Heart left ventricle (tissue), 16 donors: ENCODE measurements around the gene SFSWAP. TPM values are rescaled to one million over a fixed set of nuclear protein-coding genes. Genes with fewer than 3 reads are reported as not detected.
A peak's percentile ranks its signal among the peaks of the same experiment; 100 is the strongest.
"Not testable (repeated sequence)": the region's sequence is repeated elsewhere in the genome, so short reads cannot be mapped to it uniquely, and the experiment has no call there.

Source experiments
- ATAC-seq, 4 donors: fragments of 200-7000 bp; cut with Tn5 transposase; one replicate each; pipeline ENCODE4 v1.9.1; 2020 to 2022; ENCODE audit warnings: moderate library complexity in 4 of 4, mild to moderate bottlenecking in 3 of 4, moderate number of reproducible peaks in 1 of 4
- DNase-seq, 5 donors: peaks; one replicate each; pipeline ENCODE4 v3.0.0-alpha.2; 2020
- H3K27ac ChIP-seq, 12 donors: fragments of 200-600 bp; sonication (generic) in 4 of 12; one replicate each; pipeline versions ENCODE4 v1.5.0 to v1.8.0; 2016 to 2022; ENCODE audit warnings: mild to moderate bottlenecking in 2 of 12
- H3K27me3 ChIP-seq, 9 donors: fragments of 200-600 bp; sonication (generic) in 2 of 9; one replicate each; pipeline versions ENCODE4 v1.5.1 to v1.8.0; 2016 to 2022; ENCODE audit warnings: mild to moderate bottlenecking in 3 of 9
- H3K36me3 ChIP-seq, 9 donors: fragments of 200-600 bp; sonication (generic) in 2 of 9; one replicate each; pipeline versions ENCODE4 v1.5.0 to v1.8.0; 2018 to 2022; ENCODE audit warnings: mild to moderate bottlenecking in 2 of 9
- H3K4me1 ChIP-seq, 12 donors: fragments of 200-600 bp; sonication (generic) in 4 of 12; one replicate each; pipeline versions ENCODE4 v1.5.0 to v1.8.0; 2016 to 2022; ENCODE audit warnings: mild to moderate bottlenecking in 3 of 12
- H3K4me3 ChIP-seq, 12 donors: fragments of 200-600 bp; sonication (generic) in 4 of 12; one replicate each; pipeline versions ENCODE4 v1.5.0 to v1.8.0; 2017 to 2022; ENCODE audit warnings: mild to moderate bottlenecking in 9 of 12, moderate library complexity in 4 of 12
- H3K9me3 ChIP-seq, 12 donors: fragments of 200-600 bp; sonication (generic) in 4 of 12; one replicate each; pipeline versions ENCODE4 v1.5.0 to v1.8.0; 2016 to 2022; ENCODE audit warnings: mild to moderate bottlenecking in 1 of 12
- CTCF ChIP-seq, 12 donors: fragments of 200-600 bp; sonication (generic) in 4 of 12; IDR thresholded peaks; one replicate each; pipeline versions ENCODE4 v1.5.0 to v1.8.0; 2018 to 2022; ENCODE audit warnings: antibody characterized with exemption in 12 of 12, mild to moderate bottlenecking in 5 of 12
- POLR2A ChIP-seq, 2 donors: fragments of 450-650 bp; IDR thresholded peaks; one replicate each; pipeline ENCODE4 v1.6.1; 2017; ENCODE audit warnings: antibody characterized with exemption in 2 of 2, mild to moderate bottlenecking in 2 of 2, moderate library complexity in 2 of 2
- WGBS, 4 donors: extraction: QIAGEN DNeasy Blood & Tissue Kit in 2 of 4; methylation state at CpG; one replicate each; pipeline versions ENCODE4 v1.1.5 to v1.1.7; 2013 to 2018; 5-methylcytosine and 5-hydroxymethylcytosine counted together
- intact Hi-C, 10 donors: fragments of 100-400 bp; cut with DNase I; formaldehyde crosslinking; loops; one replicate each; pipeline versions ENCODE4 v1.11.1 to v1.14.2; 2022
- polyA plus RNA-seq, 2 donors: library from polyadenylated mRNA; stranded (reverse); fragments of 200-250 nt; gene quantifications; one replicate each; pipeline ENCODE4 v1.2.3, GENCODE V29; 2013
- total RNA-seq, 9 donors: library from RNA; depleted of rRNA in 2 of 9; stranded (reverse); fragments of >200 nt in 2 of 9; fragmentation: NEBNext Ultra II Directional in 3 of 9; extraction: Animal tissue kit (Norgen Biotek cat#: 25700) in 3 of 9; gene quantifications; one replicate each; pipeline versions ENCODE4 v1.1.0 to v1.2.4, GENCODE V29; 2016 to 2023
- donor health status: ischemic (EF 13 %, LVEDD 7.1; RV severe dilation, severe dysfunction).
- donor health status: healthy with polysubstance abuse.
- donor health status: DM: no; HTN: yes; CAD: no.
- donor health status: DM: no; HTN: no; CAD: no.
- donor health status: ischemic (EF 25% LVEDD 6.9; RV normal size, moderate dysfunction).
- donor health status: ischemic (EF 25% LVEDD 5.7; RV mildly dilated, moderate dysfunction).
- donor health status: healthy.
- donor health status: DM: yes; HTN: yes; CAD: no.
- donor health status: ischemic (EF 35%, LVEDD 5.7; RV mildly dilated, moderate dysfunction).
- donor health status: nonischemic (EF 11% LVEDD 7.7; RV severe dilation, severe dysfunction).
- donor health status: DM: yes; HTN: yes; CAD: no.
- donor health status: PGD.
- donor health status: ischemic (EF 29% LVEDD 5.4; RV normal size, mild dysfunction).
- donor health status: nonischemic (EF 23%, LVEDD 6.1; RV moderate dilation, normal function).

Gene SFSWAP
- total and polyA plus RNA-seq, 11 donors: 10.4 to 25.1 (median 18.6) TPM

GRCh38 chr12:131774576-131775391 lies 63.9 kb downstream of the SFSWAP start:
- TF ChIP-seq POLR2A (IDR thresholded peaks at IDR 0.05) (no peak), CTCF (IDR thresholded peaks at IDR 0.05) (no peak)
- H3K4me1 ChIP-seq: peaks cover 0 to 16% (median 0%) of the 10 kb centered on the region in 12 donors
- H3K27me3 ChIP-seq: no peaks in the 10 kb centered on the region
- H3K4me3 ChIP-seq: no peak overlapping the region
- WGBS, 4 donors: 73 to 78% (median 77%) methylated on average over 17 of the region's 17 CpGs
- H3K27ac ChIP-seq: peak overlapping the region in 5 of 12 donors; percentile 13 to 42 (median 24)
- peaks cover 3 to 93% (median 80%) of the 10 kb centered on the region in 9 donors for H3K36me3 ChIP-seq
- intact Hi-C loops: no loop called here
- DNase-seq (no peak), ATAC-seq (peak in 3 of 4 donors; percentile 51 to 77 (median 52))
- H3K9me3 ChIP-seq: no peaks in the 10 kb centered on the region

GRCh38 chr12:131775392-131776236 lies 64.7 kb downstream of the SFSWAP start:
- TF ChIP-seq POLR2A (IDR thresholded peaks at IDR 0.05) (no peak), CTCF (IDR thresholded peaks at IDR 0.05) (no peak)
- Histone ChIP-seq H3K27ac (peak overlapping the region in 1 of 12 donors; percentile 42), H3K27me3 (no peaks in the 10 kb centered on the region), H3K9me3 (no peaks in the 10 kb centered on the region), H3K4me1 (peaks cover 0 to 16% (median 0%) of the 10 kb centered on the region in 12 donors), H3K4me3 (no peak overlapping the region), H3K36me3 (peaks cover 3 to 93% (median 80%) of the 10 kb centered on the region in 9 donors)
- ATAC-seq (no peak), DNase-seq (no peak)
- 83 to 92% (median 89%) methylated on average over 15 to 17 of the region's 17 CpGs for WGBS, 4 donors
- intact Hi-C loops: no loop called here

- no peaks in the 10 kb centered on the region for H3K27me3 ChIP-seq
- peaks cover 3 to 93% (median 79%) of the 10 kb centered on the region in 9 donors for H3K36me3 ChIP-seq
- H3K27ac ChIP-seq: no peak overlapping the region
- 86 to 91% (median 89%) methylated on average over 14 of the region's 14 CpGs for WGBS, 4 donors
- DNase-seq (no peak), ATAC-seq (no peak)
- TF ChIP-seq POLR2A (IDR thresholded peaks at IDR 0.05) (no peak), CTCF (IDR thresholded peaks at IDR 0.05) (no peak)
- H3K4me3 ChIP-seq: no peak overlapping the region
- H3K9me3 ChIP-seq: no peaks in the 10 kb centered on the region
- peaks cover 0 to 16% (median 0%) of the 10 kb centered on the region in 12 donors for H3K4me1 ChIP-seq
- intact Hi-C loops: no loop called here
Measured at GRCh38 chr12:131776237-131776889, 65.5 kb downstream of the SFSWAP start.

GRCh38 chr12:131777269-131777668 lies 66.4 kb downstream of the SFSWAP start:
- 95 to 98% (median 97%) methylated on average over 9 of the region's 9 CpGs for WGBS, 4 donors
- peaks cover 3 to 93% (median 79%) of the 10 kb centered on the region in 9 donors for H3K36me3 ChIP-seq
- H3K4me3 ChIP-seq, intact Hi-C loops, ATAC-seq, H3K27me3 ChIP-seq, H3K9me3 ChIP-seq, H3K27ac ChIP-seq, DNase-seq: not testable (repeated sequence)
- H3K4me1 ChIP-seq: peaks cover 0 to 16% (median 0%) of the 10 kb centered on the region in 12 donors
